K562 (cell line): ENCODE results near the gene EFR3B. TPM values are rescaled to one million over a fixed set of nuclear protein-coding genes. Genes with fewer than 3 reads are reported as not detected.

Experiments
- ATAC-seq: fragments of 200-7000 bp; cut with Tn5 transposase; 3 replicates; pipeline ENCODE4 v1.9.1; 2020; ENCODE audit warnings: moderate library complexity
- BruUV-seq: library from RNA; stranded (reverse); fragments of 400-500 nt; replicated peaks from 2 replicates; lab custom pipeline; 2021; lab: Mats Ljungman, UMichigan
- CTCF ChIA-PET: fragments of 300-600 bp; formaldehyde crosslinking; extraction: SDS; loops from one replicate; lab custom pipeline; 2021; ENCODE audit warnings: low intra/inter-chr PET ratio; lab: Yijun Ruan, JAX
- POLR2A ChIA-PET: fragments of 300-600, 350-650 bp; sonication (Branson Sonifier 250); formaldehyde crosslinking; extraction: SDS; loops from one replicate; lab custom pipeline; 2021; ENCODE audit warnings: antibody characterized with exemption, inconsistent platforms; lab: Yijun Ruan, JAX
- DNase-seq, 4 experiments: peaks; one replicate each; pipeline versions ENCODE4 v3.0.0 to v3.0.0-alpha.2; 2011 to 2018; ENCODE audit warnings: low spot score in 3 of 4, mixed read lengths in 3 of 4; ENCODE audit errors: extremely low read depth in 1 of 4
- FAIRE-seq: peaks from 2 replicates; lab custom pipeline; 2011; peaks lifted over from hg19 to GRCh38; lab: Jason Lieb, UNC
- H2AFZ ChIP-seq: 2 replicates; pipeline ENCODE4 v1.6.0; 2011; ENCODE audit warnings: low read depth, low read length, control low read depth, inconsistent platforms
- H3K27ac ChIP-seq: fragments of 200-600 bp; 3 replicates; pipeline ENCODE4 v1.8.0; 2011; ENCODE audit warnings: low read depth, mild to moderate bottlenecking, control low read depth, inconsistent platforms, low read length, moderate library complexity, mixed read lengths; ENCODE audit errors: extremely low read depth
- H3K27me3 ChIP-seq, 2 experiments: fragments of 300-600 bp in 1 of 2; 2 replicates in 1 of 2; 3 replicates in 1 of 2; pipeline versions ENCODE4 v1.6.0 to v1.8.0; 2011; ENCODE audit warnings: inconsistent platforms in 2 of 2, low read length in 2 of 2, mild to moderate bottlenecking in 1 of 2, mixed read lengths in 1 of 2, moderate library complexity in 1 of 2; ENCODE audit not compliant: control insufficient read depth in 2 of 2, insufficient read depth in 2 of 2
- H3K36me3 ChIP-seq: fragments of 300-600 bp; 3 replicates; pipeline ENCODE4 v1.8.0; 2011; ENCODE audit warnings: mild to moderate bottlenecking, low read length, inconsistent platforms; ENCODE audit not compliant: control insufficient read depth, insufficient read depth
- H3K4me1 ChIP-seq, 2 experiments: fragments of 200-600 bp in 1 of 2; replicated peaks in 1 of 2; 2 replicates in 1 of 2; 3 replicates in 1 of 2; pipeline versions ENCODE4 v1.5.1 to v1.8.0; 2011; ENCODE audit warnings: inconsistent platforms in 2 of 2, low read length in 2 of 2, mild to moderate bottlenecking in 1 of 2, mixed read lengths in 1 of 2, moderate library complexity in 1 of 2; ENCODE audit not compliant: control insufficient read depth in 2 of 2, insufficient read depth in 2 of 2
- H3K4me2 ChIP-seq: 2 replicates; pipeline ENCODE4 v1.6.1; 2011; ENCODE audit warnings: low read length, control low read depth, inconsistent platforms, mixed read lengths; ENCODE audit not compliant: insufficient read depth
- H3K4me3 ChIP-seq: fragments of 200-600 bp; sonication (generic), shearing (Covaris generic); 2 replicates; pipeline ENCODE4 v1.5.1; 2016; ENCODE audit warnings: control low read depth, inconsistent platforms
- H3K79me2 ChIP-seq: fragments of 200-600 bp; 3 replicates; pipeline ENCODE4 v1.8.0; 2011; ENCODE audit warnings: low read length, inconsistent platforms; ENCODE audit not compliant: control insufficient read depth, insufficient read depth
- H3K9ac ChIP-seq, 2 experiments: 2 replicates each; pipeline versions ENCODE4 v1.6.0 to v1.6.1; 2011; ENCODE audit warnings: low read depth in 2 of 2, low read length in 2 of 2, control low read depth in 1 of 2, inconsistent platforms in 1 of 2, mild to moderate bottlenecking in 1 of 2, mixed read lengths in 1 of 2; ENCODE audit not compliant: insufficient read depth in 1 of 2
- H3K9me1 ChIP-seq: one replicate; pipeline ENCODE4 v1.6.0; 2011; ENCODE audit warnings: inconsistent platforms, mild to moderate bottlenecking, low read length, moderate library complexity; ENCODE audit not compliant: control insufficient read depth, insufficient read depth
- H3K9me3 ChIP-seq: replicated peaks from 2 replicates; pipeline ENCODE4 v1.5.1; 2011; ENCODE audit warnings: low read depth, low read length, inconsistent platforms; ENCODE audit not compliant: control insufficient read depth, insufficient read depth
- H4K20me1 ChIP-seq: replicated peaks from 2 replicates; pipeline ENCODE4 v1.6.1; 2011; ENCODE audit warnings: low read length, inconsistent platforms, mixed read lengths; ENCODE audit not compliant: control insufficient read depth, insufficient read depth
- FOXA1 ChIP-seq: fragments of 450-650 bp; IDR thresholded peaks from 2 replicates; pipeline ENCODE4 v1.6.1; 2016; ENCODE audit warnings: mild to moderate bottlenecking, borderline replicate concordance
- NBN ChIP-seq: fragments of 450-650 bp; IDR thresholded peaks from 2 replicates; pipeline ENCODE4 v1.6.1; 2016; ENCODE audit warnings: low read depth, mild to moderate bottlenecking
- TGIF2 ChIP-seq: sonication (generic); formaldehyde crosslinking; IDR thresholded peaks from 2 replicates; pipeline ENCODE4 v1.8.1; 2022; ENCODE audit warnings: mild to moderate bottlenecking, missing genetic modification reagents, moderate library complexity
- WGBS: fragments of 100-300 bp; shearing (Covaris generic); methylation state at CpG from one replicate; pipeline ENCODE4 v1.1.6; 2016; ENCODE audit warnings: low coverage, mixed read lengths; ENCODE audit not compliant: insufficient coverage; ENCODE audit errors: missing lambda C conversion rate; 5-methylcytosine and 5-hydroxymethylcytosine counted together
- in situ Hi-C: fragments of 300-500 bp; cut with MboI; formaldehyde crosslinking; loops from 4 replicates; pipeline ENCODE4 v1.15.0; 2018; ENCODE audit warnings: inconsistent platforms, mixed read lengths
- intact Hi-C: fragments of 100-400 bp; cut with micrococcal nuclease; formaldehyde crosslinking; loops from 2 replicates; pipeline ENCODE4 v1.14.2; 2022
- polyA plus RNA-seq, 8 experiments: library from polyadenylated mRNA; depleted of rRNA in 4 of 8; stranded (reverse) in 5 of 8; unstranded in 3 of 8; fragments of >200 nt; fragmentation: Nextera tagmentation in 2 of 8; fragmentation: Illumina TruSeq in 1 of 8; extraction: Ambion mirVana in 2 of 8; extraction: Trizol in 1 of 8; gene quantifications; 2 replicates each; pipeline versions ENCODE4 v1.2.1 to v1.2.3, GENCODE V29; 2011 to 2014; ENCODE audit warnings: inconsistent platforms in 1 of 8, missing spikeins in 1 of 8
- total RNA-seq, 7 experiments: library from RNA; depleted of rRNA in 6 of 7; stranded (reverse); fragments of >200 nt in 6 of 7; fragmentation: Illumina TruSeq in 2 of 7; extraction: Trizol in 2 of 7; gene quantifications; 2 replicates each; pipeline versions ENCODE4 v1.2.1 to v1.2.3, GENCODE V29; 2011 to 2021; ENCODE audit warnings: low replicate concordance in 1 of 7
- TF ChIP-seq, protein P1 (sequence below): fragments of 450-650 bp; IDR thresholded peaks from 2 replicates; pipeline ENCODE4 v1.6.1; 2017; ENCODE audit warnings: antibody characterized with exemption

Gene EFR3B
- total and polyA plus RNA-seq, 9 of the 15 experiments (the other 6 are each of a cell fraction or from before 2014, with no cell fraction given), result not detected

DNA sequence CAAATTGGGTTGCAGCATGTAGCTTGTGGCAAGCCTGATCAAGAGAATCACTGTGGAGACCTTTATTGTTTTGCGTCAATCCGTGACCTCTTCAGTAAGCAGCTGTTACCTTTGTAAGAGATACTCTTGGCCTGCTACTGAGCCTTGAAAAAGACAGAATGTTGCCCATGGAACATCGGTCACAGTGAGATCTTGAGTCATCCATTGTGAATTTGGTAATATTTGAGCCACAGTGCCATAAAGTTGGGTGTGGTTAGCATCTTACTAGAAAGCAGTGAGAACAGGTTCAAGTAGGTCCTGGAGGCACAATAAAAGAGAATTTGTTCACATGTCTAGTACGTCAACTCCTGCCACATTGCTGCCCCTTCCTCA lies 12.7 kb upstream of the EFR3B start:
- ChIA-PET POLR2A (interaction anchor here (0.6 kb wide), 1 partner anchor 238 kb away, joined by 3 read pairs; no protein-coding TSS in a partner anchor), CTCF (no interaction called here)
- WGBS, result 13% methylated on average over 4 of the region's 4 CpGs
- H3K4me1 ChIP-seq, result no peaks in the 10 kb centered on the region
- H3K27ac ChIP-seq, result no peak overlapping the region
- ATAC-seq (no peak), FAIRE-seq (no peak), DNase-seq (no peak)
- H3K9me1 ChIP-seq, result no peaks in the 10 kb centered on the region
- TF ChIP-seq TGIF2 (CRISPR knock-in tag), result no peak
- TF ChIP-seq FOXA1, result no peak
- no peak for TF ChIP-seq NBN
- TF ChIP-seq, protein P1, sequence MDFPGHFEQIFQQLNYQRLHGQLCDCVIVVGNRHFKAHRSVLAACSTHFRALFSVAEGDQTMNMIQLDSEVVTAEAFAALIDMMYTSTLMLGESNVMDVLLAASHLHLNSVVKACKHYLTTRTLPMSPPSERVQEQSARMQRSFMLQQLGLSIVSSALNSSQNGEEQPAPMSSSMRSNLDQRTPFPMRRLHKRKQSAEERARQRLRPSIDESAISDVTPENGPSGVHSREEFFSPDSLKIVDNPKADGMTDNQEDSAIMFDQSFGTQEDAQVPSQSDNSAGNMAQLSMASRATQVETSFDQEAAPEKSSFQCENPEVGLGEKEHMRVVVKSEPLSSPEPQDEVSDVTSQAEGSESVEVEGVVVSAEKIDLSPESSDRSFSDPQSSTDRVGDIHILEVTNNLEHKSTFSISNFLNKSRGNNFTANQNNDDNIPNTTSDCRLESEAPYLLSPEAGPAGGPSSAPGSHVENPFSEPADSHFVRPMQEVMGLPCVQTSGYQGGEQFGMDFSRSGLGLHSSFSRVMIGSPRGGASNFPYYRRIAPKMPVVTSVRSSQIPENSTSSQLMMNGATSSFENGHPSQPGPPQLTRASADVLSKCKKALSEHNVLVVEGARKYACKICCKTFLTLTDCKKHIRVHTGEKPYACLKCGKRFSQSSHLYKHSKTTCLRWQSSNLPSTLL, result no peak
- intact Hi-C loops, result no loop called here
- no peaks in the 10 kb centered on the region for H3K9me3 ChIP-seq
- H3K27me3 ChIP-seq, result peaks cover 18 to 55% of the 10 kb centered on the region in 2 experiments; a peak in 4 of 5 replicates
- in situ Hi-C loops, result no loop called here
- H3K4me2 ChIP-seq, result no peak overlapping the region
- H4K20me1 ChIP-seq, result no peaks in the 10 kb centered on the region
- H3K4me3 ChIP-seq, result no peak overlapping the region
- no peak overlapping the region for H2AFZ ChIP-seq
- no peaks in the 10 kb centered on the region for H3K79me2 ChIP-seq
- BruUV-seq, result no TSS peak
- no peak overlapping the region for H3K9ac ChIP-seq
- no peaks in the 10 kb centered on the region for H3K36me3 ChIP-seq
